ENCODE results near the gene STX5. TPM values are rescaled to one million over a fixed set of nuclear protein-coding genes. Genes with fewer than 3 reads are reported as not detected.
A peak's percentile ranks its signal among the peaks of the same experiment; 100 is the strongest.

The STX5 gene
- total RNA-seq: 10 to 100 TPM; 31.1 to 40.8 TPM
- 10 to 100 TPM; 46.0 to 48.5 TPM for polyA plus RNA-seq (ENCODE audit: insufficient read length in 2 of 2)
- long read RNA-seq, donor 1, transcript STX5-201 (11 exons, 1,794 nt): major isoform, 16 of 32 reads
- long read RNA-seq, donor 1, partial matches to known transcripts: 15 of 32 reads
- long read RNA-seq, donor 1, other reads (novel, unspliced or antisense): 0 of 32 reads
- long read RNA-seq, donor 2, transcript STX5-201 (11 exons, 1,794 nt): major isoform, 7 of 7 reads
- long read RNA-seq, donor 2, partial matches to known transcripts: 0 of 7 reads
- long read RNA-seq, donor 2, other reads (novel, unspliced or antisense): 0 of 7 reads
- long read RNA-seq, donor 3, transcript STX5-201 (11 exons, 1,794 nt): major isoform, 7 of 7 reads
- long read RNA-seq, donor 3, partial matches to known transcripts: 0 of 7 reads
- long read RNA-seq, donor 3, other reads (novel, unspliced or antisense): 0 of 7 reads
- long read RNA-seq, donor 4, transcript STX5-201 (11 exons, 1,794 nt): major isoform, 27 of 28 reads
- long read RNA-seq, donor 4, partial matches to known transcripts: 0 of 28 reads
- long read RNA-seq, donor 4, other reads (novel, unspliced or antisense): 0 of 28 reads

- under 1% methylated on average over 53 of the region's 65 CpGs for WGBS (ENCODE audit: insufficient coverage)
- Histone ChIP-seq H3K4me3 (ENCODE audit: low read depth, low read length) (peak within 1 kb of the TSS; percentile 97), H3K9me3 (ENCODE audit: control insufficient read depth, insufficient read depth, low read length) (no peaks in the 10 kb centered on the region), H3K27ac (ENCODE audit: low read depth, low read length) (peak within 1 kb of the TSS; percentile 99), H3K4me1 (ENCODE audit: control insufficient read depth, insufficient read depth, low read length) (peaks cover 23% of the 10 kb centered on the region), H3K27me3 (ENCODE audit: control insufficient read depth, insufficient read depth, low read length) (no peaks in the 10 kb centered on the region), H3K36me3 (ENCODE audit: control insufficient read depth, insufficient read depth, low read length) (peaks cover 53% of the 10 kb centered on the region)
- peak; percentile 95 to 100 (median 98) for DNase-seq (ENCODE audit: low read depth in 4 of 6, low spot score in 6 of 6)
These were observed at the start of gene STX5 for GRCh38 chr11:62831520-62832335. TSS of gene STX5 (minus strand) at chr11:62832051. CDS start at chr11:62831243, 808 bp downstream.

GRCh38 chr11:62880803-62881578 lies 49.1 kb upstream of the STX5 start, which contains the start of gene SLC3A2:
TSS of gene SLC3A2 (plus strand) at chr11:62880896. CDS start at chr11:62881024, 128 bp downstream.
- under 1% methylated on average over 69 of the region's 69 CpGs for WGBS (ENCODE audit: insufficient coverage)

GRCh38 chr11:62880231-62880802 lies 48.5 kb upstream of the STX5 start:
- WGBS (ENCODE audit: insufficient coverage): 1% methylated on average over 16 of the region's 16 CpGs
- Histone ChIP-seq H3K4me3 (ENCODE audit: low read depth, low read length) (peak overlapping the region; percentile 96), H3K27me3 (ENCODE audit: control insufficient read depth, insufficient read depth, low read length) (no peaks in the 10 kb centered on the region), H3K27ac (ENCODE audit: low read depth, low read length) (peak overlapping the region; percentile 97), H3K4me1 (ENCODE audit: control insufficient read depth, insufficient read depth, low read length) (peaks cover 48% of the 10 kb centered on the region), H3K36me3 (ENCODE audit: control insufficient read depth, insufficient read depth, low read length) (peaks cover 28% of the 10 kb centered on the region), H3K9me3 (ENCODE audit: control insufficient read depth, insufficient read depth, low read length) (no peaks in the 10 kb centered on the region)
- DNase-seq (ENCODE audit: low read depth in 4 of 6, low spot score in 6 of 6): peak in 1 of 6 donors; percentile 64

More at GRCh38 chr11:62880803-62881578, 49.1 kb upstream of the STX5 start, which contains the start of gene SLC3A2:
- Histone ChIP-seq H3K27me3 (ENCODE audit: control insufficient read depth, insufficient read depth, low read length) (no peaks in the 10 kb centered on the region), H3K36me3 (ENCODE audit: control insufficient read depth, insufficient read depth, low read length) (peaks cover 35% of the 10 kb centered on the region), H3K27ac (ENCODE audit: low read depth, low read length) (peak within 1 kb of the TSS; percentile 97), H3K4me3 (ENCODE audit: low read depth, low read length) (peak within 1 kb of the TSS; percentile 96), H3K4me1 (ENCODE audit: control insufficient read depth, insufficient read depth, low read length) (peaks cover 54% of the 10 kb centered on the region), H3K9me3 (ENCODE audit: control insufficient read depth, insufficient read depth, low read length) (no peaks in the 10 kb centered on the region)
- peak; percentile 71 to 95 (median 84) for DNase-seq (ENCODE audit: low read depth in 4 of 6, low spot score in 6 of 6)

- peak in 1 of 6 donors; percentile 63 for DNase-seq (ENCODE audit: low read depth in 4 of 6, low spot score in 6 of 6)
- no peaks in the 10 kb centered on the region for H3K27me3 ChIP-seq (ENCODE audit: control insufficient read depth, insufficient read depth, low read length)
- peaks cover 39% of the 10 kb centered on the region for H3K4me1 ChIP-seq (ENCODE audit: control insufficient read depth, insufficient read depth, low read length)
- no peaks in the 10 kb centered on the region for H3K9me3 ChIP-seq (ENCODE audit: control insufficient read depth, insufficient read depth, low read length)
- H3K4me3 ChIP-seq (ENCODE audit: low read depth, low read length): peak overlapping the region; percentile 96
- H3K36me3 ChIP-seq (ENCODE audit: control insufficient read depth, insufficient read depth, low read length): peaks cover 19% of the 10 kb centered on the region
- 86% methylated on average over 2 of the region's 7 CpGs for WGBS (ENCODE audit: insufficient coverage)
- H3K27ac ChIP-seq (ENCODE audit: low read depth, low read length): peak overlapping the region; percentile 97
These were observed 47.6 kb upstream of the STX5 start for GRCh38 chr11:62879235-62879978.

GRCh38 chr11:62876712-62877111 lies 44.9 kb upstream of the STX5 start:
- Histone ChIP-seq H3K36me3 (ENCODE audit: control insufficient read depth, insufficient read depth, low read length) (peaks cover 17% of the 10 kb centered on the region), H3K27ac (ENCODE audit: low read depth, low read length) (no peak overlapping the region), H3K4me3 (ENCODE audit: low read depth, low read length) (no peak overlapping the region), H3K9me3 (ENCODE audit: control insufficient read depth, insufficient read depth, low read length) (no peaks in the 10 kb centered on the region), H3K27me3 (ENCODE audit: control insufficient read depth, insufficient read depth, low read length) (no peaks in the 10 kb centered on the region), H3K4me1 (ENCODE audit: control insufficient read depth, insufficient read depth, low read length) (peaks cover 19% of the 10 kb centered on the region)
- 93% methylated on average over 3 of the region's 6 CpGs for WGBS (ENCODE audit: insufficient coverage)
- DNase-seq (ENCODE audit: low read depth in 4 of 6, low spot score in 6 of 6): no peak

GRCh38 chr11:62875698-62876478 lies 44.0 kb upstream of the STX5 start:
- Histone ChIP-seq H3K4me3 (ENCODE audit: low read depth, low read length) (no peak overlapping the region), H3K4me1 (ENCODE audit: control insufficient read depth, insufficient read depth, low read length) (peaks cover 19% of the 10 kb centered on the region), H3K9me3 (ENCODE audit: control insufficient read depth, insufficient read depth, low read length) (no peaks in the 10 kb centered on the region), H3K27me3 (ENCODE audit: control insufficient read depth, insufficient read depth, low read length) (no peaks in the 10 kb centered on the region), H3K27ac (ENCODE audit: low read depth, low read length) (no peak overlapping the region), H3K36me3 (ENCODE audit: control insufficient read depth, insufficient read depth, low read length) (peaks cover 21% of the 10 kb centered on the region)
- DNase-seq (ENCODE audit: low read depth in 4 of 6, low spot score in 6 of 6): no peak
- 85% methylated on average over 2 of the region's 7 CpGs for WGBS (ENCODE audit: insufficient coverage)

- Histone ChIP-seq H3K27me3 (ENCODE audit: control insufficient read depth, insufficient read depth, low read length) (no peaks in the 10 kb centered on the region), H3K27ac (ENCODE audit: low read depth, low read length) (no peak overlapping the region), H3K4me1 (ENCODE audit: control insufficient read depth, insufficient read depth, low read length) (peaks cover 11% of the 10 kb centered on the region), H3K4me3 (ENCODE audit: low read depth, low read length) (no peak overlapping the region), H3K9me3 (ENCODE audit: control insufficient read depth, insufficient read depth, low read length) (no peaks in the 10 kb centered on the region), H3K36me3 (ENCODE audit: control insufficient read depth, insufficient read depth, low read length) (peaks cover 21% of the 10 kb centered on the region)
- DNase-seq (ENCODE audit: low read depth in 4 of 6, low spot score in 6 of 6): no peak
- WGBS (ENCODE audit: insufficient coverage): 93% methylated on average over 3 of the region's 7 CpGs
These were observed 43.0 kb upstream of the STX5 start for GRCh38 chr11:62874851-62875250.

GRCh38 chr11:62865635-62866034 lies 33.8 kb upstream of the STX5 start:
- Histone ChIP-seq H3K27me3 (ENCODE audit: control insufficient read depth, insufficient read depth, low read length) (no peaks in the 10 kb centered on the region), H3K4me1 (ENCODE audit: control insufficient read depth, insufficient read depth, low read length) (peaks cover 4% of the 10 kb centered on the region), H3K4me3 (ENCODE audit: low read depth, low read length) (no peak overlapping the region), H3K9me3 (ENCODE audit: control insufficient read depth, insufficient read depth, low read length) (no peaks in the 10 kb centered on the region), H3K27ac (ENCODE audit: low read depth, low read length) (no peak overlapping the region), H3K36me3 (ENCODE audit: control insufficient read depth, insufficient read depth, low read length) (peaks cover 2% of the 10 kb centered on the region)
- DNase-seq (ENCODE audit: low read depth in 4 of 6, low spot score in 6 of 6): no peak
- WGBS (ENCODE audit: insufficient coverage): 28% methylated on average over 2 of the region's 6 CpGs
